ENCODE data around the gene PSEN2.
"Not testable (repeated sequence)": the region's sequence is repeated elsewhere in the genome, so short reads cannot be mapped to it uniquely, and the experiment has no call there.

Gene PSEN2

DNA sequence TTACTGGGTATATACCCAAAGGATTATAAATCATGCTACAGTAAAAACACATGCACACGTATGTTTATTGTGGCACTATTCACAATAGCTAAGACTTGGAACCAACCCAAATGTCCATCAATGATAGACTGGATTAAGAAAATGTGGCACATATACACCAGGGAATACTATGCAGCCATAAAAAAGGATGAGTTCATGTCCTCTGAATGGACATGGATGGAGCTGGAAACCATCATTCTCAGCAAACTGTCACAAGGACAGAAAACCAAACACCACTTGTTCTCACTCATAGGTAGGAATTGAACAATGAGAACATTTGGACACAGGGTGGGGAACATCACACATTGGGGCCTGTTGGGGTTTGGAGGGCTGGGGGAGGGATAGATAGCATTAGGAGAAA, 15.9 kb upstream of the PSEN2 start:
- DNase-seq; in situ Hi-C loops (cut with HindIII; ENCODE audit: low pct_ligation_motif_present, low pct_unique_long_range_greater_than_20kb, low sequenced_read_pairs): not testable (repeated sequence)

DNA sequence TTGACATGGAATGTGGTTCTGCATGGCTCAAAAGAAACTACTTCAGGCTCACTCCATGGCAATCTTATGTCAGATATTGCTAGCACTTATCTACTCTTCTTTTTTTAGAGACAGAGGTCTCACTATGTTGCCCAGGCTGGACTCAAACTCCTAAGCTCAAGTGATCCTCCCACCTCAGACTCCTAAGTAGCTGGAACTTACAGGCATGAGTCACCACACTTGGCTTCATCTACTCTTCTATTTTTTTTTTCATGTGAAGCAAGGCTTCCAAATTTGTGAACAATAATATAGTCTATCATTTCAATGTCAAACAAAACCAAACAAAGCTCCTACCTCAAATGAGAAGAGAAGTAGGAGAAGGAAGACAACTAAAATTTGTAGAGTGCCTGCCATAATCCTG, 7.5 kb upstream of the PSEN2 start:
- peak; percentile 28 for DNase-seq
- in situ Hi-C loops (cut with HindIII; ENCODE audit: low pct_ligation_motif_present, low pct_unique_long_range_greater_than_20kb, low sequenced_read_pairs), result no loop called here

DNA sequence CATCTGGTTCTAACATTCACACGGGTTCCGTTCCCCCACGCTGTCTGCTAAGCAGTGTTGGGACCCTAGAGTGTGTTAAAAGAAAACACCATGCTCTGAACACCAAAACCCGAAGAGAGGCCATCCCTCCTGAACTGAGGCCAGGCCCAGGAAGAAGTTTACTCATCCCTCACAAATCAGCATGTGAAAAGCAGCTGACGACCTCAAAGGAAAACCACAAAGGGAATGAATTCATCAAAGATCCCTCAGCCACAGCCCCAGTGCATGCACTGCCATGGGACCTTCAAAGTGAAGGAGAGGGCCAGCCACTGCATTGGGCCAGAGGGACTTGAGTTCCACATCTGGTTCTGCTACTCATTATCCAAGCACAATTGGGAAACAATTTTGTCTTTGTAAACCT, 7.0 kb upstream of the PSEN2 start:
- DNase-seq, result peak; percentile 42
- in situ Hi-C loops (cut with HindIII; ENCODE audit: low pct_ligation_motif_present, low pct_unique_long_range_greater_than_20kb, low sequenced_read_pairs), result no loop called here

DNA sequence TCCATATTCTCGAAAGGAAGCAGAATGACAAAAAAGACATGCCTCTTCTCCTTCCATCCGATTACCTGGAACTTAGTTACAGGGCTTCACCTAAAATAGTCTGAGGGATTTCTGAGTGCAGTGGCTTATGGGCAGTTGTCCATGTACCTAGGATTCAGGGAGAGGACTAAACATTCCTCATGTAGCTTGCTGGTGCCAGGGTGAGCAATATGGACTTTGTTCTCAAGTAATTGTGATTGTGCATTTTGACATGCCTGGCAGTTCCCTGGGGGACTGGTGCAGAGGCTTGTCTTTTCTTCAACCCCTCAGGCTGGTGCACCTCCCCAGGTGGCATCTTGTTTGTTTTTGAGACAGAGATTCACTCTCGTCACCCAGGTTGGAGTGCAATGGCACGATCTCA, 6.1 kb upstream of the PSEN2 start:
- no peak for DNase-seq
- in situ Hi-C loops (cut with HindIII; ENCODE audit: low pct_ligation_motif_present, low pct_unique_long_range_greater_than_20kb, low sequenced_read_pairs), result no loop called here

DNA sequence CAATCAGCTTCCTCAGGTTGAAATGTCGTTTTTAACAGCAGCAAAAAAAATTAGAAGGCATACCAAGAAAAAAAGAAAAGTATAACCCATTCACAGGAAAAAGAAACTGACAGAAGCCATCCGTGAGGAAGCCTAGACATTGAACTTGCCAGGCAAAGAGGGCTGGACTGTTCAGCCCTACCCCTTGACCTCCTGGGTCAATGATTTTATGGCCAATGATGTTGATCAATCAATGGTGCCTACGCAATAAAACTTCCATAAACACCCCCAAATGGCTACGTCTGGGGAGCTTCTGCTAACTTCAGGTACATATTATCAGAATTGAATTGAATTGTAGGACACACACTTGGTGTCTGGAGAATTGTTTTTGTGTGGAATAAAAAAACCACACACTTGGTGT, 4.8 kb upstream of the PSEN2 start:
- in situ Hi-C loops (cut with HindIII; ENCODE audit: low pct_ligation_motif_present, low pct_unique_long_range_greater_than_20kb, low sequenced_read_pairs), result no loop called here
- DNase-seq, result no peak

DNA sequence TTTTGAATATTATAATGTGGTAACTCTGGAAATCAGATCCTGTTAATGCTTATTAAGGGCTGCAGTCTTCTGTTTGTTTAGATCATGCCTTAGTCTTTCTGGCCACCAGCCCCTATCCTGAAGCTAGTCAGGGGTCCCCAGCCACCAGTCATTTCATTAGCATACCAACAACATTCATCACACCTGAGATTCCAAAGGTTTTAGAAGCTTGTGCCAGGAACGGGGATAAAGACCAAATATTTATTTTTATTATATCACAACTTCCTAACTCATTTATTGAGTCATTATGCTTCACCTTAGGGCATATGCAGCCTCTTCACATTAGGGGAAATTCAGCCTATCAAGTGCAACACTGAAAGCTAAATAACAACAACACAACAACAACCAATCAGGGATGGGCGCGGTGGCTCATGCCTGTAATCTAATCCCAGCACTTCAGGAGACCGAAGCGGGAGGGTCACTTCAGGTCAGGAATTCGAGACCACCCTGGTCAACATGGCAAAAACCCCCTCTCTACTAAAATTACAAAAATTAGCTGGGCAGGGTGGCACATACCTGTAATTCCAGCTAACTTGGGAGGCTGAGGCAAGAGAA, 2.9 kb upstream of the PSEN2 start:
- in situ Hi-C loops (cut with HindIII; ENCODE audit: low pct_ligation_motif_present, low pct_unique_long_range_greater_than_20kb, low sequenced_read_pairs), result no loop called here
- no peak for DNase-seq

DNA sequence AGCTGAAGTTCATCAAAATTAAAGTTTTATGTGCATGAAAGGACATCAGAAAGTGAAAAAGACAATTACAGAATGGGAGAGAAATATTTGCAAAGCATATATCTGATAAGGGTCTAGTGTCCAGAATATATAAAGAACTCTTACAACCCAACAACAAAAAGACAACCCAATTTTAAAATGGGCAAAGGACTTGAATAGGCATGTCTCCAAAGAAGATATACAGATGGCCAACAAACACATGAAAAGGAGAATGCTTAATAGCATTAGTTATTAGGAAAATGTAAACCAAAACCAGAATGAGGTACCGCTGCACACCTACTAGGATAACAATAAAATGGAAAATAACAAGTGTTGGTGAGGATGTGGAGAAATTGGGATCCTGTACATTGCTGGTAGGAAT, 1.7 kb upstream of the PSEN2 start:
- no peak for DNase-seq
- in situ Hi-C loops (cut with HindIII; ENCODE audit: low pct_ligation_motif_present, low pct_unique_long_range_greater_than_20kb, low sequenced_read_pairs), result no loop called here

DNA sequence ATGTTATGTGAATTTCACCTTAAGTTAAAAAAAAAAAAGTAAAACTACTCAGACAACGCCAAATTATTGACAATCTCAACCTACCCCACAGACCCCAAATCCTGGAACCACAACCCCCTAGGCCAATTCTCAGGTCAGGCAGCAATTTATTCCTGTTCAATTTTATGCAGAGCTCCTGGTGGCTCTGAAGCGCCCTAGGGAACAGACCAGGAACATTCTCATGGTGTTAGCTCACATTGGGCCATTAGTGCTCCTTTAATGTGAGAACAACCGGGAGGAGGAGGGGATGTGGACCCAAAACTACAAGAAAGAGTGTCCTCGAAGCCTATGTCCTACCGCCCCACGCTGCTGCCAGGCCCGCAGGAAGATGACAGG, 403 bp upstream of the PSEN2 start:
- peak; percentile 48 for DNase-seq
- in situ Hi-C loops (cut with HindIII; ENCODE audit: low pct_ligation_motif_present, low pct_unique_long_range_greater_than_20kb, low sequenced_read_pairs), result no loop called here

DNA sequence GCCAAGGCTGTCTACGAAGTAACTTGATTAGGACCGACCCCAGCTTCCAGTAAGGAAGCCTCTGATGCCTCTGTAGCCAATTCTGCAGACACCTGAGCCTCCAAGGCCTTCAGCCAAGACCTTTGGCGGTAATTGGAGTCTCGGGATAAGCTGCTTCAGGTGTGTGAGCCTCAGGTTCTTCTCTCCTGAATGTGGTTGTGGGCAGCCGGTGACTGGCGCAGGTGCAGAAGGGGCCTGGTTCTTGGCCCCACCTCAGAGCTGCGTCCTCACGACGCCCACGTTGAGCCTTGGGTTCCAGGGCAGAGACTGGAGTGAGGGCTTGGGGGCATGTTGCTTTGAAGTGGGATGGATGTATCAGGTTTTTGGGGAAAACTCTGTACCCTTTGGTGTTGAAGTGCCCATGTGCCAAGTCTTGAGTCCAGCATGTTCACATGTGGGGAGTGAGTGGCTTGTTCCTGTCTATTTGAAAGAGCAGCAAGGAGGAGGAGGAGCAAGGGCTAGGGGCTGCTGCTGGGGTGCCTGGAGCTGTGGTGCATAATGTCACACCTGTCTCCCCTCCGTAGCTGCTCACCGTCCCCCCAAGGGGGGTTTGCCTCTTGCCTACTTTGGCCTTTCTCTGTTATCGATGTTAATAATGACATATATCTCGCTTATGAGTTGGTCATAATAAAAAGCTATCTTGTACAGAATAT, 1.4 kb downstream of the PSEN2 start:
- in situ Hi-C loops (cut with HindIII; ENCODE audit: low pct_ligation_motif_present, low pct_unique_long_range_greater_than_20kb, low sequenced_read_pairs), result no loop called here
- DNase-seq, result no peak

DNA sequence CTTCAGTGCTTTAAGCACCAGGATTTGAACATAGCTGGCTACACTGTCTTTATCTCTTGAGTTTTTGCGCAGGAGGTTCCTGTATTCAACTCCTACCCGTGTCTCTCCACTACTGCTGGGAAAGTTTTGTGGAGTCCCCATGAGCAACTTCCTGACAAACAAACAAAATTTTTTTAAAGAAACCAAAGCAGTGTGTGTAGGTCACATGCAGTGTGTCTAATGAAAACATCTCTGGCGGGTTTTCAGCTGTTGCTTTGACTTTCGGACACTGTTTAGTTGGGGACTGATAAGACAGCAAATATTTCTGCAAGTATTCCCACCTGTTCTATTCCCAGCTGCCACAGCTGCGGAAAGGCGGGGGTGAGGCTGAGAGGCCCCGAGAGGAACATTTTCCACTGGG, 2.0 kb downstream of the PSEN2 start:
- in situ Hi-C loops (cut with HindIII; ENCODE audit: low pct_ligation_motif_present, low pct_unique_long_range_greater_than_20kb, low sequenced_read_pairs), result no loop called here

DNA sequence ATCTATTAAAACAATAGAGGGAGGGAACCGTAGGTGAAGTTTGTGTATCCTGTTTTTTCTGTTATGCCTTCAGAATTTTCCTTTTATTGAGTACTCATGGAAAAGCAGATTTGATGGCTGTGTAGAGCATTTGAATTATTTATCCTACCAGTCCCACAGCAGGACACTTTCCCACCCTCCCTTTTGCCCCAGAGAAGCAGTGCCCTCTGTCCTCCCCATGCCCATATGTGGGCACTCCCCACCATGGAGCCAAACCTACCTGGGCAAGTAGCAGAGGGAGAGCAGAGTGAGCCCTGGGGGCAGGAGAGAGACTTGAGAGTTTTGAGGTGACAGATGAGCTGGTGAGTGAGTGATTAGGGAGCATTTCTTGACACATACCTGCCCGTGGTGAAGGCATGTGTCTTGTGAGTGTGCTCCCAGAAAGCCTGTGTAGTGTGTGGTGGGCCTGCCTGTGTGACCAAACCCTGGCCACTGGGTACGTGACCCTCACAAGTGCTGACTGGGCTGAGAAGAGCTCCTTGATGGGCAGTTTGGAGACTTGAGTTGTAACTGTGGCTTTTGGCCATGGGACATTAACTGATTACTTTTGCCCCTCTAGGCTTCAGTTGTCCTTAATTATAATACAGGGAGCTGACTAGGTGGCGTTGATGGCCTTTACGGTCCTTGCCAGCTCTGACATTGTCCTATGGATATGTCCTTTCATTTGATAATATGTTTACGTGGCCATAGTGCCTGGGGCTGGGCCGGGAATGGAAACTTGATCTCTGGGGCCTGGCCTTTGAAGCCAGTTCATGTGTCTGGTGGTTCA, 3.6 kb downstream of the PSEN2 start:
- in situ Hi-C loops (cut with HindIII; ENCODE audit: low pct_ligation_motif_present, low pct_unique_long_range_greater_than_20kb, low sequenced_read_pairs), result no loop called here

More for the DNA sequence above, 2.0 kb downstream of the PSEN2 start:
- no peak for DNase-seq

DNA sequence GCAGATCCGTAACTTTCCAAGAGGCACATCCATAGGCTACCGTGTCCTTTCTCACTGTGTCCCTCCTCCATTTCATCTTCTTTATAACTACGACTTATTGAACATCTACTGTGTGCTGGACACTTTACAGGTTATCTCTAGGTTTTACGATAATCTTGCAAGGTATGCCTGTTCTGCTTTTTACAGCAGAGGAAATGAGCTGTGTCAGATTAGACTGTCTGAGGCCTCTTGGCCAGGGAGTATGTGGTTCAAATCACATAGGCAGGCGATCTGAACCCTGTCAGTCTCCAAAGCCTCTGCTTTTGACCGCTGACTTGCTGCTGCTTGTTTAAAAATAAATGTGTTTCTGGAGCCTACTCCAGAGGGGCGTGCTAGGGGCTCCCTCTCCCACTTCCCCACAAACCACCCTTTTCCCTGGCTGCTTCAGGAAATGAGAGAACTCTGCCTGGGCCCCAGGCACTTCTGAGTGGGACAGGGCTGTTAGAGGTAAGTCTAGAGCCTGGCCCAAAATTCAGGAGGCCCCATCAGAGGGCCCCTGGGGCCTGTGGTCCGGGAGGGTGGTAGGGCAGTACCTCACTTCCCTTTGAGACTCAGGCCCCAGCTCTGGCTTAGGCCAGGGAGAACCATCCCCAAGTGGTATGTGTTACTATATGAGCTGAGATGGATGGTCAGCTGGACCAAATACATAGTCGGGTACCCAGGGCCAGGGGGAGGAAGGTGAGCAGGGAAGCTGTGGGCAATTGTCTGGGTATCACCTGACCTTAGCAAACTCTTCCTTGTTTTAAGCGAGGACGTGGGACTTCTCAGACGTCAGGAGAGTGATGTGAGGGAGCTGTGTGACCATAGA, 4.4 kb downstream of the PSEN2 start:
- no peak for DNase-seq
- in situ Hi-C loops (cut with HindIII; ENCODE audit: low pct_ligation_motif_present, low pct_unique_long_range_greater_than_20kb, low sequenced_read_pairs), result no loop called here

More for the DNA sequence above, 3.6 kb downstream of the PSEN2 start:
- no peak for DNase-seq

DNA sequence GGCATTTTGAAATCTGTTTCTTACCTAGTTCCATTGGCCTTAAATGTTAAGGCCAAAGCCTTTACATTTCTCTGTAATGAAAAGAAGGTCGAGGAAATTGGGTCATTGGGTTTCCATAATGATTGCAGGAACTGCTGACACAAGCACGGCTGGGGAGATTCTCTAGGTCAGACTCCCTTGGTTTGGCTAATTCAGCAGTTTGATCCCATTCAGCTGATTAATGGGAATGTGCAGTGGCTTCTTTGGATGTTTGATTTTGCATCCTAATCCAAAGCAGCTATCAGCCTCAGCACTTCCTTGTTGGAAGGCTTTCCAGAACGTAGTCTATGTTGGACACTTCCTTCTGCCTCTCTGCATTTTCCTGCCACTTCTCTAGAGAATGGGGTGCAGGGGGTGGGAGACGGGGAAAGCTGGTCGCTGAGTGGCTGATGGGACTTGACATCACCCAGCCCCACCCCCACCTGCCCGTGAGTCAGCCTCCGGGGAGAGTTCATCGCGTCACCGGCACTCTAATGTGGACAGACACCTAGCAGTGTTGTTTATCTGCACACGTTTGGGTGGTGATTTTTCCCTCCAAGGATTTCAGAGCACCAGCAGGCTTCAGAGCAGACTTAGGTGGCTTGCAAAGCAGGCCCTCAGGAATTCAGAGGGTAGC, 5.4 kb downstream of the PSEN2 start:
- in situ Hi-C loops (cut with HindIII; ENCODE audit: low pct_ligation_motif_present, low pct_unique_long_range_greater_than_20kb, low sequenced_read_pairs), result no loop called here

DNA sequence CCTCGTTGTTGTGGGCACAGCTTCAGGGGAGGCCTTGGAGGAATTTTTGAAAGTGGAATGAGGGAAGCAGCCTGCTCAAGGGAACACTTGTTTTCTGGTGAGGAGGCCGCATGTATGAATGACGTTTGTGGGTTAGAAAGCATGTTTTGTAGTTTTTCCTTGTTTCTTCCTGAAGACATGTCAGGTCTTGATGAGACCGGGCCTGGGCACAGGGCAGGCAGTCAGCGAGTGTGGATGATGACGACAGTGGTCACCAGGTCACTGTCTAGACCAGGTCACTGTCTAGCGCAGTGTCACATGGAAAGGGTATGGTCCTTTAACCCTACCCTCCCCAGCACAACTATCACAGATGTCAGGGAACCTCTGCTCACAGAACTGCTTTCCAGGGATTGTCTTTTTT, 7.3 kb downstream of the PSEN2 start:
- in situ Hi-C loops (cut with HindIII; ENCODE audit: low pct_ligation_motif_present, low pct_unique_long_range_greater_than_20kb, low sequenced_read_pairs), result no loop called here
- DNase-seq, result no peak

More for the DNA sequence above, 5.4 kb downstream of the PSEN2 start:
- DNase-seq, result peak; percentile 82

DNA sequence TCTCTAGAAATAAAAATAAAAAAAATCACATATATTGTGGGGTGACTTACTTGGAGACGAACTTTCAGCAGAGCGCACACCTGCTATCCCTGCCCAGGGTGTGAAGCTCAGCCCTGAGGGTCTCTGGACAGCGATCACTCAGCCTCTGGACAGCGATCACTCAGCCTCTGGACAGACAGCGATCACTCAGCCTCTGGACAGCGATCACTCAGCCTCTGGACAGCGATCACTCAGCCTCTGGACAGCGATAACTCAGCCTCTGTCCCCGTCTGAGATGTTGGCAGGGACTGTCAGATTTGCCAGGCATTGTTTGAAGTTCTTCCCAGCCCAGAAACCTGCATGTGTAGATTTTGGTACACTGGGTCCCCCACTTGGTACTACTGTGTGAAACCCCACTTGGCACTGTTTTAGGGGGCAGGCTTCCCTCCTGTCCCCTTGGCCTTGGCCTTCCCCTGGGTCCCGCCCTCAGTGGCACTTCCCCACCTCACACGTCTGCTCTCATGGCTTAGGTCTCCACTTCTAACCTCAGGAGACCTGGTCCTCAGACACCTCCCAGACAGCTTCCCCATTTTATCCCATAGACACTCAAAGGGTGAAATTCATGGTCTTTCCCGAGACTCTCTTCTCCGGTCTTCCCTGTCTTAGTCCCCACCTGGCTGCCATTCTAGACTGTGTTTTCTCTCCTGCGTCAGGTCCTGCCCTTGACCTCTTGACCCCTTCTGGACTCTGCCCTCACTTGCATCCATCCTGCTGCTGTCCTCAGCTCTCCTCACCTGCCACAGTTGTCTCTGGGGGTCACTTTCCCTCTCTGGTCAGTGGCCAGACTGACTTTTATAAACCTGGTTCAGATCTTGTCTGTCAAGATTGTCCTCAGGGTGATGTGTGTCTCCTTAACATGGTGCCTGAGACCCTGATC, 10.2 kb downstream of the PSEN2 start:
- in situ Hi-C loops (cut with HindIII; ENCODE audit: low pct_ligation_motif_present, low pct_unique_long_range_greater_than_20kb, low sequenced_read_pairs), result no loop called here
- no peak for DNase-seq

DNA sequence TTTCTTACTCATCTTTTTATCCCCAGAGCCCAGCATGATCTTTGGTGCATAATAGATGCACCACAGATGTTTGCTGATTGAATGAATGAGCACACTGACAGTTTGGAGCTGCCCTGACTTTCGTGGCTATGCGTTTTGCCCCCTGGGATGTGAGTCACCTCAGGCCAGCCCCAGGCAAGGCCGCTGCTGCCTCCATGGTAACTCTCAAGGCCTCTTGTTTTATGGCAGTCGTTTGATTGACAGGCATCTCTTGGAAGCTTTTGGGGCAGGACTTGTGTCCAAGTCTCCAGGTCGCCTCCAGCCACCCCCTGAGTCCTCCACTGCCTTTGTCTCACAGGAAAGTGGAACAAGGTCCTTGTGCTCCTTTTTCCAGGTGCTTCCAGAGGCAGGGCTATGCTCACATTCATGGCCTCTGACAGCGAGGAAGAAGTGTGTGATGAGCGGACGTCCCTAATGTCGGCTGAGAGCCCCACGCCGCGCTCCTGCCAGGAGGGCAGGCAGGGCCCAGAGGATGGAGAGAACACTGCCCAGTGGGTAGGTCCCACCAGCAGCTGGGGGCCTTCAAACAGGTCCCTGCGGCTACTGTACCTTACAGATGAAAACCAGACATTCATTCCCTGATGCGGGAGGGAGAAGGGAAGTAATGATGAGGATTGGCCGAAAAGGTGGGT, 11.2 kb downstream of the PSEN2 start:
- in situ Hi-C loops (cut with HindIII; ENCODE audit: low pct_ligation_motif_present, low pct_unique_long_range_greater_than_20kb, low sequenced_read_pairs), result no loop called here
- DNase-seq, result no peak

DNA sequence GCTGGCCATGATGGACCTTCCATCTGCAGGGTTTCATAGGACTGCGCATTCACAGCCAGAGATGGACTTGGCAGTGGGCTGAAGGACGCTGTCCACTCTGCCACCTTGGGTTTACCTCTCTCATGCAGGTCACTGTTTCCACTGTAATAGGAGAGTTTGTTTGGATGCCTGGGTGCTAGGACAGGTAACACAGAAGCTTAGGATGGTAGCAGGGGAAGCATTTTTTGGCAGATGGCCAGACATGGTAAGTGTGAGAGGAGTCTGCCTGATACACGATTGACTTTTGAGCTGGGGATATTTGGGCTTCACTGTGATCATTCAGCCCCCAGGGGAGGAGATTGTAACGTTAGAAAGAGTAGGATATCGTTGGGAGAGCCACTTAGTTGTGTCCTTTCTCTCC, 11.8 kb downstream of the PSEN2 start:
- no peak for DNase-seq
- in situ Hi-C loops (cut with HindIII; ENCODE audit: low pct_ligation_motif_present, low pct_unique_long_range_greater_than_20kb, low sequenced_read_pairs), result no loop called here

All from ACHN (cell line).